ENCODE measurements around the gene MRGPRD. TPM values are rescaled to one million over a fixed set of nuclear protein-coding genes. Genes with fewer than 3 reads are reported as not detected.

Gene MRGPRD
- total and polyA plus RNA-seq, 2 of the 8 experiments (the other 6 are each of a cell fraction or from before 2014, with no cell fraction given), result not detected

DNA sequence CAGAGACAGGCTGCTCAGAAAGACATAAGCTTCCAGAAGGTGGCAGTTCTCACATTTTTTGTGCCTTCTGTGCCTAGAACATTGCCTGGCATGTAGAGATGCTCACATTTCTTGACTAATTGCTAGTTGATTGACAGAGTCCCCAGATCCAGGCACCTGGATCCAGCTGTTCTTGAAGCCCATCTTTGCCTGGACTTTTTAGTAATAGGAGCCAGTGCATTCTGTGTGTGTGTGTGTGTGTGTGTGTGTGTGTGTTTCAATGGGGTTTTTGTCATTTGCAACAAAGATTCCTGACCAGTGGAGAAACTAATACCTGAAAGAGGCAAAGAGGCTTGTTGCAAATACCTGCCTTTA is 17.2 kb upstream of the MRGPRD start:
- Histone ChIP-seq H2BK12ac (ENCODE audit: low read depth, low read length) (no peak overlapping the region), H3K4me2 (ENCODE audit: insufficient read depth in 1 of 2, low read depth in 2 of 2, low read length in 2 of 2) (no peak overlapping the region), H4K91ac (replicated peaks; ENCODE audit: insufficient read length, low read length) (no peak overlapping the region), H2BK120ac (replicated peaks; ENCODE audit: low read depth, low read length) (no peak overlapping the region), H3K18ac (ENCODE audit: extremely low read depth, low read length) (no peak overlapping the region), H2AFZ (ENCODE audit: low read length) (no peak overlapping the region), H3K4ac (replicated peaks; ENCODE audit: insufficient read length, low read depth, low read length) (no peak overlapping the region), H3K27me3 (replicated peaks in 1 of 4; ENCODE audit: control insufficient read depth in 3 of 4, extremely low read depth in 1 of 4, insufficient read depth in 3 of 4, low read length in 3 of 4) (no peaks in the 10 kb centered on the region), H4K20me1 (replicated peaks in 1 of 2; ENCODE audit: control insufficient read depth in 1 of 2, insufficient read depth in 2 of 2, low read length in 2 of 2) (no peaks in the 10 kb centered on the region), H2BK15ac (ENCODE audit: low read length) (no peak overlapping the region), H3K27ac (ENCODE audit: low read depth, low read length) (no peak overlapping the region), H3K36me3 (ENCODE audit: control insufficient read depth in 2 of 4, insufficient read depth in 4 of 4, low read length in 3 of 4) (no peaks in the 10 kb centered on the region), H2AK5ac (ENCODE audit: low read depth, low read length) (no peak overlapping the region), H3K9ac (replicated peaks in 1 of 4; ENCODE audit: extremely low read depth in 1 of 4, low read depth in 3 of 4, low read length in 3 of 4) (no peak overlapping the region), H2BK20ac (ENCODE audit: low read length) (no peak overlapping the region), H3K23ac (ENCODE audit: insufficient read length) (no peak overlapping the region), H3K79me1 (ENCODE audit: low read depth, low read length) (no peaks in the 10 kb centered on the region), H3K9me3 (ENCODE audit: insufficient read depth in 2 of 2, low read depth in 1 of 2, low read length in 1 of 2) (no peaks in the 10 kb centered on the region), H3K79me2 (ENCODE audit: control insufficient read depth in 1 of 2, insufficient read depth in 2 of 2, low read length in 2 of 2) (no peaks in the 10 kb centered on the region), H2BK5ac (ENCODE audit: low read depth, low read length) (no peak overlapping the region), H3K23me2 (ENCODE audit: low read depth, low read length) (no peaks in the 10 kb centered on the region), H3K56ac (replicated peaks; ENCODE audit: insufficient read length, low read depth, low read length) (no peak overlapping the region), H3K4me3 (ENCODE audit: extremely low read depth in 1 of 4, insufficient read depth in 2 of 4, low read depth in 3 of 4, low read length in 4 of 4) (no peak overlapping the region), H3K4me1 (replicated peaks in 1 of 4; ENCODE audit: control insufficient read depth in 3 of 4, insufficient read depth in 4 of 4, low read length in 3 of 4) (peaks cover 0 to 2% (median 1%) of the 10 kb centered on the region in 4 experiments; a peak in 2 of 7 replicates), H4K8ac (ENCODE audit: extremely low read depth, insufficient read depth, low read length) (no peak overlapping the region), H3K14ac (ENCODE audit: insufficient read length) (no peak overlapping the region), H4K5ac (ENCODE audit: insufficient read length, low read depth, low read length) (no peak overlapping the region)
- ChIA-PET POLR2A (ENCODE audit: partially characterized antibody) (interaction anchor here (0.7 to 1.7 kb wide), 2 partner anchors 13 to 102 kb away, joined by 3 to 4 read pairs; no protein-coding TSS in a partner anchor), CTCF (ENCODE audit: partially characterized antibody) (interaction anchor here (1.0 to 1.2 kb wide), 3 partner anchors 10 to 40 kb away, joined by 3 read pairs; no protein-coding TSS in a partner anchor)
- TF ChIP-seq, protein P1, sequence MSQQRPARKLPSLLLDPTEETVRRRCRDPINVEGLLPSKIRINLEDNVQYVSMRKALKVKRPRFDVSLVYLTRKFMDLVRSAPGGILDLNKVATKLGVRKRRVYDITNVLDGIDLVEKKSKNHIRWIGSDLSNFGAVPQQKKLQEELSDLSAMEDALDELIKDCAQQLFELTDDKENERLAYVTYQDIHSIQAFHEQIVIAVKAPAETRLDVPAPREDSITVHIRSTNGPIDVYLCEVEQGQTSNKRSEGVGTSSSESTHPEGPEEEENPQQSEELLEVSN (IDR thresholded peaks at IDR 0.05), result no peak
- TF ChIP-seq USF2 (IDR thresholded peaks at IDR 0.05; ENCODE audit: low read length) (no peak), SUZ12 (IDR thresholded peaks at IDR 0.05; ENCODE audit: low read length) (no peak), CBX5 (IDR thresholded peaks at IDR 0.05; ENCODE audit: low read depth, low read length) (no peak), HDAC2 (IDR thresholded peaks at IDR 0.05; ENCODE audit: borderline replicate concordance in 1 of 2, low read depth in 2 of 2, low read length in 2 of 2) (no peak)
- FAIRE-seq (no peak), DNase-seq (ENCODE audit: low read depth in 1 of 2, low spot score in 2 of 2) (no peak)

All from H1 (cell line).